Loucy (cell line): ENCODE results near the gene XXYLT1.

ENCODE experiments used
- CTCF ChIP-seq: fragments of 200-600 bp; sonication (generic); conservative IDR thresholded peaks from 2 replicates; pipeline ENCODE4 v1.5.1; 2014; ENCODE audit warnings: mild to moderate bottlenecking, antibody characterized with exemption, low read length
- EZH2phosphoT487 ChIP-seq: fragments of 200-600 bp; IDR thresholded peaks from 2 replicates; pipeline ENCODE4 v1.6.1; 2018; ENCODE audit warnings: antibody characterized with exemption, mild to moderate bottlenecking, moderate library complexity, borderline replicate concordance

GRCh38 chr3:195154111-195154791 is 116.7 kb downstream of the XXYLT1 start:
- TF ChIP-seq CTCF, result no peak
- no peak for TF ChIP-seq EZH2phosphoT487
